Neural crest cell (in vitro differentiated cells): ENCODE data around the gene INO80E. TPM values are rescaled to one million over a fixed set of nuclear protein-coding genes. Genes with fewer than 3 reads are reported as not detected.

Experiments used
- DNase-seq: peaks from one replicate; pipeline ENCODE4 v3.0.0; 2021; ENCODE audit warnings: low read depth, mixed read lengths, low spot score
- H3K27ac Mint-ChIP-seq: one replicate; pipeline ENCODE4 v1.8.0; 2021; ENCODE audit warnings: mild to moderate bottlenecking, mixed read lengths; ENCODE audit not compliant: unreplicated experiment
- H3K27me3 Mint-ChIP-seq: 2 replicates; pipeline ENCODE4 v1.8.0; 2021; ENCODE audit warnings: low read depth, mild to moderate bottlenecking, mixed read lengths
- H3K36me3 Mint-ChIP-seq: 2 replicates; pipeline ENCODE4 v1.8.0; 2021; ENCODE audit warnings: low read depth, mild to moderate bottlenecking, mixed read lengths
- H3K4me1 Mint-ChIP-seq: 2 replicates; pipeline ENCODE4 v1.8.0; 2021; ENCODE audit warnings: mixed read lengths
- H3K4me3 Mint-ChIP-seq: one replicate; pipeline ENCODE4 v1.8.0; 2021; ENCODE audit warnings: mild to moderate bottlenecking, mixed read lengths
- H3K9me3 Mint-ChIP-seq: 2 replicates; pipeline ENCODE4 v1.8.0; 2021; ENCODE audit warnings: mixed read lengths
- total RNA-seq: library from RNA; stranded (reverse); gene quantifications from 2 replicates; pipeline ENCODE4 v1.2.1, GENCODE V29; 2021
- TF ChIP-seq, protein P1 (sequence below): fragments of 200-600 bp; sonication (generic); conservative IDR thresholded peaks from 2 replicates; pipeline ENCODE4 v1.5.0; 2021; ENCODE audit warnings: antibody characterized with exemption, mild to moderate bottlenecking

The INO80E gene
- total RNA-seq, 1 donor from 2014 or later: 88.6 TPM

DNA sequence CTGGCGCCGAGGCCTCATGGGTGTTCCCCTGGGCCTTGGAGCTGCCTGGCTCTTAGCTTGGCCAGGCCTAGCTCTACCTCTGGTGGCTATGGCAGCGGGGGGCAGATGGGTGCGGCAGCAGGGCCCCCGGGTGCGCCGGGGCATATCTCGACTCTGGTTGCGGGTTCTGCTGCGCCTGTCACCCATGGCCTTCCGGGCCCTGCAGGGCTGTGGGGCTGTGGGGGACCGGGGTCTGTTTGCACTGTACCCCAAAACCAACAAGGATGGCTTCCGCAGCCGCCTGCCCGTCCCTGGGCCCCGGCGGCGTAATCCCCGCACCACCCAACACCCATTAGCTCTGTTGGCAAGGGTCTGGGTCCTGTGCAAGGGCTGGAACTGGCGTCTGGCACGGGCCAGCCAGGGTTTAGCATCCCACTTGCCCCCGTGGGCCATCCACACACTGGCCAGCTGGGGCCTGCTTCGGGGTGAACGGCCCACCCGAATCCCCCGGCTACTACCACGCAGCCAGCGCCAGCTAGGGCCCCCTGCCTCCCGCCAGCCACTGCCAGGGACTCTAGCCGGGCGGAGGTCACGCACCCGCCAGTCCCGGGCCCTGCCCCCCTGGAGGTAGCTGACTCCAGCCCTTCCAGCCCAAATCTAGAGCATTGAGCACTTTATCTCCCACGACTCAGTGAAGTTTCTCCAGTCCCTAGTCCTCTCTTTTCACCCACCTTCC, 8.5 kb upstream of the INO80E start:
- Mint-ChIP-seq H3K27me3 (no peaks in the 10 kb centered on the region), H3K4me3 (no peak overlapping the region), H3K36me3 (peaks cover 10% of the 10 kb centered on the region), H3K9me3 (no peaks in the 10 kb centered on the region), H3K27ac (peak overlapping the region; percentile 14), H3K4me1 (peaks cover 18% of the 10 kb centered on the region)
- no peak for DNase-seq
- TF ChIP-seq, protein P1, sequence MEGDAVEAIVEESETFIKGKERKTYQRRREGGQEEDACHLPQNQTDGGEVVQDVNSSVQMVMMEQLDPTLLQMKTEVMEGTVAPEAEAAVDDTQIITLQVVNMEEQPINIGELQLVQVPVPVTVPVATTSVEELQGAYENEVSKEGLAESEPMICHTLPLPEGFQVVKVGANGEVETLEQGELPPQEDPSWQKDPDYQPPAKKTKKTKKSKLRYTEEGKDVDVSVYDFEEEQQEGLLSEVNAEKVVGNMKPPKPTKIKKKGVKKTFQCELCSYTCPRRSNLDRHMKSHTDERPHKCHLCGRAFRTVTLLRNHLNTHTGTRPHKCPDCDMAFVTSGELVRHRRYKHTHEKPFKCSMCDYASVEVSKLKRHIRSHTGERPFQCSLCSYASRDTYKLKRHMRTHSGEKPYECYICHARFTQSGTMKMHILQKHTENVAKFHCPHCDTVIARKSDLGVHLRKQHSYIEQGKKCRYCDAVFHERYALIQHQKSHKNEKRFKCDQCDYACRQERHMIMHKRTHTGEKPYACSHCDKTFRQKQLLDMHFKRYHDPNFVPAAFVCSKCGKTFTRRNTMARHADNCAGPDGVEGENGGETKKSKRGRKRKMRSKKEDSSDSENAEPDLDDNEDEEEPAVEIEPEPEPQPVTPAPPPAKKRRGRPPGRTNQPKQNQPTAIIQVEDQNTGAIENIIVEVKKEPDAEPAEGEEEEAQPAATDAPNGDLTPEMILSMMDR: no peak

GRCh38 chr16:29988346-29989075, 7.5 kb upstream of the INO80E start:
- Mint-ChIP-seq H3K36me3 (peaks cover 10% of the 10 kb centered on the region), H3K9me3 (no peaks in the 10 kb centered on the region)

DNA sequence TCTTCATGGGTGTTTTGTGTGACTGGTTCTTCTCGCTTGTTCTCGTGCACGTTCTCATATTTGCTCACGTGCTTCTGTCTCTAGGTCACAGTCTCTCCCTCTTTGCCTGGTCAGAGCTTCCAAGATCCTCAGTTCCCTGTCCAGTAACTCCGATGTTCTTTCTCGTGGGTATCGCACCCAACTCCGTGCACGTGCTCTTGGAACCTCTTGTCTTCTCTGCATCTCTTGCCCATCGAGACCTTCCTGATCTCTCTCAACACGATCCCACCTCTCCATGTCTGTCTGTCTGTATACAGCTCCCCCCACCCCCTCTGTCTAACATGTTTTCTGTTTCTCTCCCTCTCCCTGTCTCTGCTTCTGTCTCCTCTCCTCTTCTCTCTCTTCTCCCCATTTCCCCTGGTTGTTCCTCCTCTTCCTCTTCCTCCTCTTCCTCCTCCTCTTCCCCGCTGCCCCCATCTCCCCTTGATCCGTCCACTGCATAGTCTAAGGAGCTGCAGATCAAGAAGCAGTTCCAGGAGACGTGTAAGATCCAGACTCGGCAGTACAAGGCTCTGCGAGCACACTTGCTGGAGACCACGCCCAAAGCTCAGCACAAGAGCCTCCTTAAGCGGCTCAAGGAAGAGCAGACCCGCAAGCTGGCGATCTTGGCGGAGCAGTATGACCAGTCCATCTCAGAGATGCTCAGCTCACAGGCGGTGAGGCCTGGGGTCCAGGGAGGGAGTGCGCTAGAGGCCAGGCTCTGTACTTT, 6.8 kb upstream of the INO80E start:
- peaks cover 21% of the 10 kb centered on the region for H3K4me1 Mint-ChIP-seq
- H3K27ac Mint-ChIP-seq: no peak overlapping the region
- peak overlapping the region; percentile 7 for H3K4me3 Mint-ChIP-seq
- no peak for DNase-seq
- H3K36me3 Mint-ChIP-seq: peaks cover 10% of the 10 kb centered on the region
- no peaks in the 10 kb centered on the region for H3K9me3 Mint-ChIP-seq
- no peaks in the 10 kb centered on the region for H3K27me3 Mint-ChIP-seq
- TF ChIP-seq, protein P1: no peak

More at GRCh38 chr16:29988346-29989075, 7.5 kb upstream of the INO80E start:
- no peak for DNase-seq
- Mint-ChIP-seq H3K4me1 (peaks cover 18% of the 10 kb centered on the region), H3K27me3 (no peaks in the 10 kb centered on the region), H3K27ac (peak overlapping the region; percentile 14), H3K4me3 (peak overlapping the region; percentile 38)
- TF ChIP-seq, protein P1: no peak

DNA sequence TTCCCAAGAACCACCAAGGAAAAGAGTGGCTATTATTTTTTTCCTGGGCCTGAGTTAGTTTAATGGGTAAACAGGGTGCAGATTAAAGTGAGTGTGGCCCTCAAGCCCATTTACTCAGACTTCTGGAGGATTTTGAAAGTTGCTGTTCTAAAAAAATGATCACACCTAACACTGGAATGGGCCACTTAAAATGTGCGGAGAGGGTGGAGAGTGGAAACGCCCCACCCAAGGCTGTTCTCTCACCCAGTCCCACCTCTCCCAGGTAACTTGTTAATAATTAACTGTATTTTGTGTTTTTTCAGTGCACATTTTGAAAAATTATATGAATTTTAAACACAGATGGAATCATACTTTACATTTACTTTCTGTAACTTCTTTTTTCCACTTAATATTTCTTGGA, 6.0 kb upstream of the INO80E start:
- Mint-ChIP-seq H3K4me1 (peaks cover 28% of the 10 kb centered on the region), H3K27ac (no peak overlapping the region), H3K4me3 (no peak overlapping the region), H3K27me3 (no peaks in the 10 kb centered on the region), H3K36me3 (peaks cover 10% of the 10 kb centered on the region), H3K9me3 (no peaks in the 10 kb centered on the region)
- TF ChIP-seq, protein P1: no peak
- no peak for DNase-seq

DNA sequence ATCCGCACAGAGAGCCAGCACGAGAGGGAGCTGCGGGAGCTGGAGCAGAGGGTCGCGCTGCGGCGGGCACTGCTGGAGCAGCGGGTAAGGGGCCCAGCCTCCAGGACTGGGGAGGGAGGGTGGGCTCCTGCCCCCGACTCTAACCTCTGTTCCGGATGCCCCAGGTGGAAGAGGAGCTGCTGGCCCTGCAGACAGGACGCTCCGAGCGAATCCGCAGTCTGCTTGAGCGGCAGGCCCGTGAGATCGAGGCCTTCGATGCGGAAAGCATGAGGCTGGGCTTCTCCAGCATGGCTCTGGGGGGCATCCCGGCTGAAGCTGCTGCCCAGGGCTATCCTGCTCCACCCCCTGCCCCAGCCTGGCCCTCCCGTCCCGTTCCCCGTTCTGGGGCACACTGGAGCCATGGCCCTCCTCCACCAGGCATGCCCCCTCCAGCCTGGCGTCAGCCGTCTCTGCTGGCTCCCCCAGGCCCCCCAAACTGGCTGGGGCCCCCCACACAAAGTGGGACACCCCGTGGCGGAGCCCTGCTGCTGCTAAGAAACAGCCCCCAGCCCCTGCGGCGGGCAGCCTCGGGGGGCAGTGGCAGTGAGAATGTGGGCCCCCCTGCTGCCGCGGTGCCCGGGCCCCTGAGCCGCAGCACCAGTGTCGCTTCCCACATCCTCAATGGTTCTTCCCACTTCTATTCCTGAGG, 5.0 kb upstream of the INO80E start:
- Mint-ChIP-seq H3K4me1 (peaks cover 36% of the 10 kb centered on the region), H3K27me3 (peaks cover 3% of the 10 kb centered on the region), H3K9me3 (no peaks in the 10 kb centered on the region), H3K4me3 (no peak overlapping the region), H3K27ac (no peak overlapping the region), H3K36me3 (peaks cover 6% of the 10 kb centered on the region)
- DNase-seq: no peak
- TF ChIP-seq, protein P1: no peak
